Spleen (tissue), 7 donors: ENCODE data around the gene YIPF4.

Experiments
- POLR2AphosphoS5 ChIP-seq, 3 donors: sonication (generic); formaldehyde crosslinking; IDR thresholded peaks; one replicate each; pipeline ENCODE4 v1.5.1; 2017; ENCODE audit warnings: antibody characterized with exemption in 3 of 3
- TF ChIP-seq, protein P1 (sequence below), 11 experiments: fragments of 200-600 bp in 7 of 11; fragments of 450-650 bp in 4 of 11; sonication (generic) in 4 of 11; IDR thresholded peaks in 8 of 11; conservative IDR thresholded peaks in 3 of 11; 1 replicate in 7 of 11; 2 replicates in 4 of 11; pipeline versions ENCODE4 v1.4.0 to v1.8.0; 2016 to 2021; ENCODE audit warnings: antibody characterized with exemption in 11 of 11, inconsistent platforms in 4 of 11, mild to moderate bottlenecking in 1 of 11
- donor health status: DM: no; HTN: no; CAD: no; lungs with moderate emphysema.
- donor health status: DM: no; HTN: no; CAD: no.
- donor health status: DM: no; HTN: no; CAD: no.

DNA sequence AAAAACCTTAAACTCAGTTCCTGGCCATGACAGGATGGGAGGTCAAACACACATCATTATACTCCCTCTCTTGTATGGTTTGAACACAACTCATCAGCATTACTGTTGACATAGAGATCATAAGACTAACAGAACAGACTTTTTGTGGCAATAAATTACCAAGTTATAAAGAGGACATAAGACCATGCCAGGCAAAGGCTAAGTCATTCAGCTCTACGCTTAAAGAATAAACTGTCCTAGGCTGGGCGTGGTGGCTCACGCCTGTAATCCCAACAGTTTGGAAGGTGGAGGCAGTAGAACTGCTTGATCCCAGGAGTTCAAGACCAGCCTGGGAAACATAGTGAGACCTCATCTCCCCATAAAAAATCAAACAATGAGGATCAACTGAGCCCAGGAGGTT lies 29.4 kb upstream of the YIPF4 start:
- no peak for TF ChIP-seq POLR2AphosphoS5 (IDR thresholded peaks at IDR 0.05)
- TF ChIP-seq, protein P1, sequence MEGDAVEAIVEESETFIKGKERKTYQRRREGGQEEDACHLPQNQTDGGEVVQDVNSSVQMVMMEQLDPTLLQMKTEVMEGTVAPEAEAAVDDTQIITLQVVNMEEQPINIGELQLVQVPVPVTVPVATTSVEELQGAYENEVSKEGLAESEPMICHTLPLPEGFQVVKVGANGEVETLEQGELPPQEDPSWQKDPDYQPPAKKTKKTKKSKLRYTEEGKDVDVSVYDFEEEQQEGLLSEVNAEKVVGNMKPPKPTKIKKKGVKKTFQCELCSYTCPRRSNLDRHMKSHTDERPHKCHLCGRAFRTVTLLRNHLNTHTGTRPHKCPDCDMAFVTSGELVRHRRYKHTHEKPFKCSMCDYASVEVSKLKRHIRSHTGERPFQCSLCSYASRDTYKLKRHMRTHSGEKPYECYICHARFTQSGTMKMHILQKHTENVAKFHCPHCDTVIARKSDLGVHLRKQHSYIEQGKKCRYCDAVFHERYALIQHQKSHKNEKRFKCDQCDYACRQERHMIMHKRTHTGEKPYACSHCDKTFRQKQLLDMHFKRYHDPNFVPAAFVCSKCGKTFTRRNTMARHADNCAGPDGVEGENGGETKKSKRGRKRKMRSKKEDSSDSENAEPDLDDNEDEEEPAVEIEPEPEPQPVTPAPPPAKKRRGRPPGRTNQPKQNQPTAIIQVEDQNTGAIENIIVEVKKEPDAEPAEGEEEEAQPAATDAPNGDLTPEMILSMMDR (IDR thresholded peaks at IDR 0.05 in 8 of 11, conservative IDR thresholded peaks at IDR 0.05 in 3 of 11) = no peak
